ENCODE data around the gene NBEA.
"Not testable (repeated sequence)": the region's sequence is repeated elsewhere in the genome, so short reads cannot be mapped to it uniquely, and the experiment has no call there.

The NBEA gene

DNA sequence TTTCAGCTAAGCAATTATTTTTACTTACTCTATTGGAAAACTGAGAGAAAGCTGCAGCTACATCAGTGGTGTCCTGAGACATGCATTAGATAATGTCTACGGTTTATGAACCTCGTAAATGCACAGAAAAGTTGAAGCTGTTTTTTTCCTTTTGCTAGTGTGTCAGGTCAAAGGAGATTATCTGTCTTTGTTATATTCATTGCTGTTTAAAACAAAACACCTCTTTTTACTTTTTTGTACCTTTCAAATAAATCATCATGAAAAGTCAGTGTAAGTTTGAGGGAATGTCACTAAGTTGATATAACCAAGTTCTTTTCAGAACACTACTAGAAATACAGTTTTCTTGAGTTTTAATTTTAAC, 2.2 kb downstream of the NBEA start:
- in situ Hi-C loops (cut with HindIII; ENCODE audit: low sequenced_read_pairs): no loop called here
- no peak for DNase-seq (ENCODE audit: low read depth)
- H3K4me3 ChIP-seq (ENCODE audit: low read depth, low read length): no peak overlapping the region

GRCh38 chr13:34944751-34945150, 2.7 kb downstream of the NBEA start:
- in situ Hi-C loops (cut with HindIII; ENCODE audit: low sequenced_read_pairs): no loop called here
- no peak for TF ChIP-seq CTCF (IDR thresholded peaks at IDR 0.05; ENCODE audit: low read depth, low read length, missing control alignments)
- DNase-seq (ENCODE audit: low read depth): no peak
- no peak overlapping the region for H3K4me3 ChIP-seq (ENCODE audit: low read depth, low read length)

More for the DNA sequence above, 2.2 kb downstream of the NBEA start:
- no peak for TF ChIP-seq CTCF (IDR thresholded peaks at IDR 0.05; ENCODE audit: low read depth, low read length, missing control alignments)

GRCh38 chr13:34951528-34951927, 9.5 kb downstream of the NBEA start:
- H3K4me3 ChIP-seq (ENCODE audit: low read depth, low read length): no peak overlapping the region
- DNase-seq (ENCODE audit: low read depth): no peak
- in situ Hi-C loops (cut with HindIII; ENCODE audit: low sequenced_read_pairs): no loop called here
- TF ChIP-seq CTCF (IDR thresholded peaks at IDR 0.05; ENCODE audit: low read depth, low read length, missing control alignments): no peak

GRCh38 chr13:34959489-34959888, 17.4 kb downstream of the NBEA start:
- TF ChIP-seq CTCF (IDR thresholded peaks at IDR 0.05; ENCODE audit: low read depth, low read length, missing control alignments): no peak
- no peak for DNase-seq (ENCODE audit: low read depth)
- no peak overlapping the region for H3K4me3 ChIP-seq (ENCODE audit: low read depth, low read length)
- in situ Hi-C loops (cut with HindIII; ENCODE audit: low sequenced_read_pairs): no loop called here

GRCh38 chr13:34964558-34964957, 22.5 kb downstream of the NBEA start:
- no peak for DNase-seq (ENCODE audit: low read depth)
- no peak for TF ChIP-seq CTCF (IDR thresholded peaks at IDR 0.05; ENCODE audit: low read depth, low read length, missing control alignments)
- H3K4me3 ChIP-seq (ENCODE audit: low read depth, low read length): no peak overlapping the region
- in situ Hi-C loops (cut with HindIII; ENCODE audit: low sequenced_read_pairs): no loop called here

DNA sequence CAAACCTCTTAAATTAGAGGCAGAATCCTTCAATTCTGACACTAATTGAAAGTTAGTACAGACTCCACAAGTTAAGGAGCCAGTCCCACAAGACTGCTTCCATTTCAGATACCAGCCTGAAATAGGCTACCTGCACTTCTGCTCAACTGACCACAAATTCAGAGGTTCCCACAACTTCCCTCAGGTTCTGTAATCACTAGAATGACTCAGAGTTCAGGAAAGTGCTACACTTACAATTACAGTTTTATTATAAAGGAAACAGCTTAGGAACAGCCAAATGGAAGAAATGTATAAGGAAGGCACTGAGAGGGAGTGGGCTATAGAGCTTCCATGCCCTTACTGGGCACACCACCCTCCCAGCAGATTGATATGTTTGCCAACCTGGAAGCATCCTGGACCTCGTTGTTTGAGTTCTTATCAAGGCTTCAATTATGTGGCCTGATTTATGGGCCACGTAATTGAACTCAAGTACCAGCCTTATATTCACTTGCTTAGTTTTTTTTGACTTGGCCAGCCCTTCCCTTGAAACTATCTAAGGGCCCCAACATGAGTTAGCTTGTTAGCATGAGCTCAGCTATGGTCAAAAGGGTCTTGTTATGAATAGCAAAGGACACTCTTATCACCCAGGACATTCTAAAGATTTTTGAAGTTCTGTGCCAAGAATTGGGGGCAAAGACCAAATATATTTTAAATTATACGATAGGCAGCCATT, 25.9 kb downstream of the NBEA start:
- no peak for TF ChIP-seq CTCF (IDR thresholded peaks at IDR 0.05; ENCODE audit: low read depth, low read length, missing control alignments)
- no peak overlapping the region for H3K4me3 ChIP-seq (ENCODE audit: low read depth, low read length)
- DNase-seq (ENCODE audit: low read depth): no peak
- in situ Hi-C loops (cut with HindIII; ENCODE audit: low sequenced_read_pairs): no loop called here

- in situ Hi-C loops (cut with HindIII; ENCODE audit: low sequenced_read_pairs); DNase-seq (ENCODE audit: low read depth): not testable (repeated sequence)
These were observed 27.5 kb downstream of the NBEA start for GRCh38 chr13:34969539-34969938.

More at GRCh38 chr13:34969539-34969938, 27.5 kb downstream of the NBEA start:
- H3K4me3 ChIP-seq (ENCODE audit: low read depth, low read length): not testable (repeated sequence)
